ENCODE data around the gene DNAAF1. TPM values are rescaled to one million over a fixed set of nuclear protein-coding genes. Genes with fewer than 3 reads are reported as not detected.

DNAAF1 gene
- total and polyA plus RNA-seq, 2 of the 4 experiments (the other 2 are of a cell fraction) = 0.05 TPM; not detected in 1

- Histone ChIP-seq H2BK120ac (ENCODE audit: low read depth, low read length) (no peak overlapping the region), H2BK15ac (ENCODE audit: low read depth, low read length) (no peak overlapping the region), H3K4me1 (ENCODE audit: control insufficient read depth, insufficient read depth, low read length) (peaks cover 8% of the 10 kb centered on the region), H3K4me2 (ENCODE audit: low read depth, low read length) (peak overlapping the region; percentile 97), H4K20me1 (ENCODE audit: insufficient read depth, low read length) (peaks cover 7% of the 10 kb centered on the region; the same call in 1 of the 2 replicates), H3K9ac (ENCODE audit: low read depth, low read length) (peak overlapping the region; percentile 75), H3K18ac (ENCODE audit: low read depth, low read length) (peak overlapping the region; percentile 28; the same call in 1 of the 2 replicates), H3K9me1 (ENCODE audit: insufficient read depth, low read length) (peaks cover 9% of the 10 kb centered on the region), H3K79me1 (ENCODE audit: low read depth in 1 of 2, low read length in 2 of 2) (peaks cover 15 to 40% of the 10 kb centered on the region in 2 experiments), H2AFZ (replicated peaks; ENCODE audit: low read length, poor library complexity) (peak overlapping the region; percentile 92), H4K91ac (ENCODE audit: insufficient read depth, low read depth, low read length) (no peak overlapping the region; the same call in 1 of the 2 replicates), H3K14ac (replicated peaks; ENCODE audit: low read depth, low read length) (no peak overlapping the region; the same call in 1 of the 2 replicates), H4K8ac (ENCODE audit: low read depth in 2 of 2, low read length in 2 of 2) (no peak overlapping the region; a peak in 1 of 4 replicates), H3K27me3 (ENCODE audit: control insufficient read depth, insufficient read depth, low read length) (peaks cover 11% of the 10 kb centered on the region), H2AK9ac (replicated peaks; ENCODE audit: low read depth, low read length, poor library complexity) (peak overlapping the region; percentile 12), H2AK5ac (ENCODE audit: low read depth, low read length) (no peak overlapping the region), H2BK5ac (ENCODE audit: low read depth, low read length, poor library complexity, severe bottlenecking) (no peak overlapping the region), H3K27ac (ENCODE audit: insufficient read depth, low read length) (peak overlapping the region; percentile 44), H3K9me3 (ENCODE audit: control insufficient read depth, insufficient read depth, low read length) (no peaks in the 10 kb centered on the region), H2BK20ac (ENCODE audit: low read depth, low read length) (no peak overlapping the region), H3K56ac (ENCODE audit: extremely low read depth, insufficient read depth, low read length) (peak overlapping the region; percentile 61), H4K5ac (ENCODE audit: low read depth, low read length) (peak overlapping the region; percentile 49), H3K23ac (ENCODE audit: low read depth, low read length) (peak overlapping the region; percentile 92), H3K36me3 (ENCODE audit: control insufficient read depth, insufficient read depth, low read length) (no peaks in the 10 kb centered on the region), H3K4me3 (ENCODE audit: insufficient read depth, low read depth, low read length) (peak overlapping the region; percentile 99), H3K4ac (ENCODE audit: low read depth, low read length) (peak overlapping the region; percentile 67; the same call in 1 of the 2 replicates)
- DNase-seq (peak; percentile 5), ATAC-seq (ENCODE audit: low read depth) (peak; percentile 59)
- POLR2A ChIA-PET (ENCODE audit: unreplicated experiment) = interaction anchor here (0.9 kb wide), 1 partner anchor 28 kb away, joined by 3 read pairs; the partner anchor contains the start of gene MBTPS1
- CTCF ChIA-PET = no interaction called here
- dilution Hi-C loops (cut with HindIII; ENCODE audit: low sequenced_read_pairs, unreplicated experiment) (no loop called here), in situ Hi-C loops (cut with MboI; ENCODE audit: low sequenced_read_pairs) (no loop called here), intact Hi-C loops (cut with micrococcal nuclease) (no loop called here)
- BruUV-seq (replicated peaks) = no TSS peak
- WGBS, 2 experiments (ENCODE audit: extremely low coverage in 2 of 2, insufficient read length in 1 of 2) = no CpG with 5 or more reads among the region's 39 CpGs
- TF ChIP-seq POLR2A (IDR thresholded peaks at IDR 0.05; ENCODE audit: low read depth, low read length) (no peak), MXI1 (IDR thresholded peaks at IDR 0.05; ENCODE audit: borderline replicate concordance, low read depth, low read length) (no peak), ELK1 (IDR thresholded peaks at IDR 0.05; ENCODE audit: borderline replicate concordance, low read depth, low read length) (no peak), SMC3 (IDR thresholded peaks at IDR 0.05; ENCODE audit: low read depth, low read length) (no peak), RCOR1 (IDR thresholded peaks at IDR 0.05; ENCODE audit: insufficient replicate concordance, low read length) (no peak), FOS (IDR thresholded peaks at IDR 0.05; ENCODE audit: low read depth, low read length) (no peak), MAFK (IDR thresholded peaks at IDR 0.05; ENCODE audit: low read depth, low read length) (no peak), BHLHE40 (IDR thresholded peaks at IDR 0.05; ENCODE audit: low read depth, low read length) (no peak), MAZ (IDR thresholded peaks at IDR 0.05; ENCODE audit: borderline replicate concordance, low read depth, low read length) (no peak), USF2 (IDR thresholded peaks at IDR 0.05; ENCODE audit: low read depth, low read length) (no peak), NFE2L2 (IDR thresholded peaks at IDR 0.05; ENCODE audit: low read depth, low read length) (no peak), RAD21 (IDR thresholded peaks at IDR 0.05; ENCODE audit: low read length) (no peak), CEBPB (IDR thresholded peaks at IDR 0.05; ENCODE audit: low read depth, low read length) (no peak), CHD1 (IDR thresholded peaks at IDR 0.05; ENCODE audit: low read depth, low read length) (no peak), RFX5 (IDR thresholded peaks at IDR 0.05; ENCODE audit: low read depth, low read length) (no peak)
Observed at GRCh38 chr16:84144209-84144858, 774 bp upstream of the DNAAF1 start.
